ENCODE measurements around the gene PLA2G6. TPM values are rescaled to one million over a fixed set of nuclear protein-coding genes. Genes with fewer than 3 reads are reported as not detected.

Gene PLA2G6
- total RNA-seq, 1 experiment from 2014 or later = 24.1 TPM

GRCh38 chr22:38220163-38220562 is 38.5 kb upstream of the PLA2G6 start:
- no peak overlapping the region for H3K56ac ChIP-seq (ENCODE audit: insufficient read length, low read depth, low read length)
- peaks cover 20 to 34% of the 10 kb centered on the region in 2 experiments for H3K4me1 Mint-ChIP-seq
- H3K9me3 ChIP-seq (ENCODE audit: control insufficient read depth, low read depth, low read length) = no peaks in the 10 kb centered on the region
- no peak overlapping the region for H3K27ac ChIP-seq (ENCODE audit: insufficient read length, low read depth, low read length)
- H3K9me3 Mint-ChIP-seq = peaks cover 0 to 2% of the 10 kb centered on the region in 2 experiments; a peak in 1 of 5 replicates
- no peak overlapping the region for H3K4me2 ChIP-seq (ENCODE audit: insufficient read depth, insufficient read length, low read length)
- H3K18ac ChIP-seq (ENCODE audit: insufficient read length, low read depth, low read length) = peak overlapping the region; percentile 46
- H2AFZ ChIP-seq (ENCODE audit: low read length) = no peak overlapping the region
- H3K23ac ChIP-seq (ENCODE audit: insufficient read length, low read depth, low read length) = no peak overlapping the region
- no peak overlapping the region for H4K8ac ChIP-seq (replicated peaks; ENCODE audit: insufficient read length, low read depth, low read length)
- H3K79me2 ChIP-seq (ENCODE audit: insufficient read depth, low read length) = no peaks in the 10 kb centered on the region
- no peak overlapping the region for H3K4me3 Mint-ChIP-seq
- no peak for TF ChIP-seq CTCF (conservative IDR thresholded peaks at IDR 0.05)
- no peak overlapping the region for H2BK20ac ChIP-seq (ENCODE audit: low read depth, low read length, poor library complexity, severe bottlenecking)
- no peak overlapping the region for H2BK15ac ChIP-seq (ENCODE audit: low read depth, low read length)
- no peak overlapping the region for H3K14ac ChIP-seq (ENCODE audit: insufficient read depth, low read length)
- no peak overlapping the region for H2BK120ac ChIP-seq (ENCODE audit: low read depth, low read length, poor library complexity, severe bottlenecking)
- no peak overlapping the region for H3T11ph ChIP-seq (ENCODE audit: low read length)
- no peak overlapping the region for H2AK5ac ChIP-seq (ENCODE audit: insufficient read length, low read length)
- H3K36me3 Mint-ChIP-seq (ENCODE audit: insufficient read depth in 1 of 3, low read depth in 3 of 3) = peaks cover 6 to 37% (median 26%) of the 10 kb centered on the region in 3 experiments
- H3K4me1 ChIP-seq (ENCODE audit: insufficient read depth, low read length) = peaks cover 4% of the 10 kb centered on the region; the same call in 1 of the 2 replicates
- no peak overlapping the region for H4K91ac ChIP-seq (ENCODE audit: insufficient read length, low read depth, low read length)
- no peaks in the 10 kb centered on the region for H3K23me2 ChIP-seq (ENCODE audit: insufficient read length, low read depth, low read length, poor library complexity, severe bottlenecking)
- H4K20me1 ChIP-seq (ENCODE audit: control insufficient read depth, insufficient read depth, insufficient read length) = no peaks in the 10 kb centered on the region
- no CpG with 5 or more reads among the region's 8 CpGs for WGBS (ENCODE audit: extremely low coverage, insufficient read length, low lambda C conversion rate)
- no peaks in the 10 kb centered on the region for H3K27me3 ChIP-seq (ENCODE audit: insufficient read depth, low read length)
- H4K5ac ChIP-seq (ENCODE audit: insufficient read length, low read depth, low read length) = no peak overlapping the region
- H2BK5ac ChIP-seq (ENCODE audit: insufficient read length, low read length) = no peak overlapping the region
- no peak overlapping the region for H3K9ac ChIP-seq (ENCODE audit: extremely low read depth, insufficient read length, low read length)
- H3K27me3 Mint-ChIP-seq (ENCODE audit: low read depth) = no peaks in the 10 kb centered on the region
- no peak overlapping the region for H3K4ac ChIP-seq (ENCODE audit: low read depth, low read length)
- no peak for DNase-seq
- no peak overlapping the region for H2BK12ac ChIP-seq (ENCODE audit: insufficient read length, low read depth, low read length)
- peak overlapping the region in 2 of 3 experiments; percentile 23 to 76; a peak in 2 of 7 replicates for H3K27ac Mint-ChIP-seq
- H3K79me1 ChIP-seq (ENCODE audit: insufficient read depth, low read depth, low read length, poor library complexity, severe bottlenecking) = no peaks in the 10 kb centered on the region

Data from H9 (cell line).